Measurements from ENCODE around the gene ARHGAP20.

GRCh38 chr11:110629594-110629993, 82.6 kb downstream of the ARHGAP20 start:
- TF ChIP-seq EZH2 (IDR thresholded peaks at IDR 0.05; ENCODE audit: insufficient read depth, poor library complexity, severe bottlenecking): no peak
- no peak for TF ChIP-seq EZH2phosphoT487 (IDR thresholded peaks at IDR 0.05; ENCODE audit: insufficient read depth, low read depth)

All from GM23248 (cell line).